K562 (cell line): ENCODE results near the gene TARM1. TPM values are rescaled to one million over a fixed set of nuclear protein-coding genes. Genes with fewer than 3 reads are reported as not detected.

Source experiments
- FIP1L1 ChIP-seq: fragments of 200-400 bp; formaldehyde crosslinking; IDR thresholded peaks from 2 replicates; pipeline ENCODE4 v1.6.1; 2018; ENCODE audit warnings: mild to moderate bottlenecking, low read depth, low read length; ENCODE audit not compliant: poor library complexity, severe bottlenecking
- HDGF ChIP-seq: fragments of 450-650 bp; IDR thresholded peaks from 2 replicates; pipeline ENCODE4 v1.6.1; 2016
- HNRNPL ChIP-seq: fragments of 200-400 bp; formaldehyde crosslinking; IDR thresholded peaks from 2 replicates; pipeline ENCODE4 v1.6.1; 2017; ENCODE audit warnings: low read depth, mild to moderate bottlenecking, low read length
- JUN ChIP-seq, 2 experiments: sonication (generic) in 1 of 2; formaldehyde crosslinking in 1 of 2; IDR thresholded peaks; 2 replicates each; pipeline versions ENCODE4 v1.6.1 to v1.8.0; 2012 to 2022; ENCODE audit warnings: borderline replicate concordance in 2 of 2, mild to moderate bottlenecking in 2 of 2, improper control_type of control experiment in 1 of 2, low read depth in 1 of 2, low read length in 1 of 2, missing genetic modification reagents in 1 of 2
- MBD2 ChIP-seq: sonication (generic); IDR thresholded peaks from 2 replicates; pipeline ENCODE4 v1.6.1; 2016; ENCODE audit warnings: low read depth, borderline replicate concordance
- MCM3 ChIP-seq: fragments of 450-650 bp; IDR thresholded peaks from 2 replicates; pipeline ENCODE4 v1.6.1; 2016
- MYBL2 ChIP-seq, 2 experiments: fragments of 450-650 bp in 1 of 2; sonication (generic) in 1 of 2; formaldehyde crosslinking in 1 of 2; IDR thresholded peaks; 2 replicates each; pipeline versions ENCODE4 v1.6.1 to v1.8.1; 2017 to 2022; ENCODE audit warnings: borderline replicate concordance in 1 of 2, inconsistent platforms in 1 of 2, low read depth in 1 of 2, mild to moderate bottlenecking in 1 of 2, missing genetic modification reagents in 1 of 2, moderate library complexity in 1 of 2
- NONO ChIP-seq, 2 experiments: fragments of 200-400 bp in 1 of 2; fragments of 450-650 bp in 1 of 2; formaldehyde crosslinking in 1 of 2; IDR thresholded peaks; 2 replicates each; pipeline ENCODE4 v1.6.1; 2017; ENCODE audit warnings: low read depth in 2 of 2, mild to moderate bottlenecking in 2 of 2, moderate library complexity in 2 of 2, low read length in 1 of 2
- PHTF2 ChIP-seq: fragments of 250-450 bp; sonication (Bioruptor Pico); IDR thresholded peaks from 2 replicates; pipeline ENCODE4 v1.5.0; 2021; ENCODE audit warnings: mild to moderate bottlenecking
- PYGO2 ChIP-seq: fragments of 450-650 bp; IDR thresholded peaks from 2 replicates; pipeline ENCODE4 v1.6.1; 2016; ENCODE audit warnings: mild to moderate bottlenecking, missing genetic modification characterization, moderate library complexity, missing compliant biosample characterization
- SAFB2 ChIP-seq: fragments of 200-400 bp; formaldehyde crosslinking; IDR thresholded peaks from 2 replicates; pipeline ENCODE4 v1.6.1; 2018; ENCODE audit warnings: borderline replicate concordance, low read length, low read depth, moderate library complexity; ENCODE audit not compliant: severe bottlenecking
- TEAD4 ChIP-seq, 2 experiments: sonication (generic) in 1 of 2; formaldehyde crosslinking in 1 of 2; IDR thresholded peaks; 2 replicates each; pipeline versions ENCODE4 v1.6.1 to v1.8.0; 2012 to 2022; ENCODE audit warnings: borderline replicate concordance in 1 of 2, inconsistent platforms in 1 of 2, low read length in 1 of 2, mild to moderate bottlenecking in 1 of 2, missing genetic modification reagents in 1 of 2
- ZNF354B ChIP-seq: fragments of 250-450 bp; sonication (Bioruptor Pico); IDR thresholded peaks from 2 replicates; pipeline ENCODE4 v1.4.0; 2020
- ZNF41 ChIP-seq: fragments of 250-450 bp; sonication (Bioruptor Pico); conservative IDR thresholded peaks from 2 replicates; pipeline ENCODE4 v1.4.0; 2020; ENCODE audit warnings: mild to moderate bottlenecking
- ZNF561 ChIP-seq: fragments of 450-650 bp; formaldehyde crosslinking; conservative IDR thresholded peaks from 2 replicates; pipeline ENCODE4 v1.4.0; 2020; ENCODE audit warnings: mild to moderate bottlenecking, moderate library complexity
- ZNF707 ChIP-seq: fragments of 250-450 bp; sonication (Bioruptor Pico); conservative IDR thresholded peaks from 2 replicates; pipeline ENCODE4 v1.8.0; 2022; ENCODE audit warnings: inconsistent platforms, mild to moderate bottlenecking, moderate library complexity
- polyA plus RNA-seq, 8 experiments: library from polyadenylated mRNA; depleted of rRNA in 4 of 8; stranded (reverse) in 5 of 8; unstranded in 3 of 8; fragments of >200 nt; fragmentation: Nextera tagmentation in 2 of 8; fragmentation: Illumina TruSeq in 1 of 8; extraction: Ambion mirVana in 2 of 8; extraction: Trizol in 1 of 8; gene quantifications; 2 replicates each; pipeline versions ENCODE4 v1.2.1 to v1.2.3, GENCODE V29; 2011 to 2014; ENCODE audit warnings: inconsistent platforms in 1 of 8, missing spikeins in 1 of 8
- total RNA-seq, 7 experiments: library from RNA; depleted of rRNA in 6 of 7; stranded (reverse); fragments of >200 nt in 6 of 7; fragmentation: Illumina TruSeq in 2 of 7; extraction: Trizol in 2 of 7; gene quantifications; 2 replicates each; pipeline versions ENCODE4 v1.2.1 to v1.2.3, GENCODE V29; 2011 to 2021; ENCODE audit warnings: low replicate concordance in 1 of 7
- TF ChIP-seq, protein P1 (sequence below): fragments of 250-450 bp; sonication (Bioruptor Pico); IDR thresholded peaks from 2 replicates; pipeline ENCODE4 v1.4.0; 2020; ENCODE audit warnings: mild to moderate bottlenecking, moderate library complexity
- TF ChIP-seq, protein P2 (sequence below): fragments of 450-650 bp; conservative IDR thresholded peaks from 2 replicates; pipeline ENCODE4 v1.6.1; 2016; ENCODE audit warnings: missing genetic modification characterization, low read depth, mild to moderate bottlenecking, control low read depth, missing compliant biosample characterization
- TF ChIP-seq, protein P3 (sequence below): sonication (generic); formaldehyde crosslinking; IDR thresholded peaks from 2 replicates; pipeline ENCODE4 v1.8.0; 2022; ENCODE audit warnings: mild to moderate bottlenecking, low read depth, missing genetic modification reagents
- TF ChIP-seq, protein P4 (sequence below): fragments of 450-650 bp; formaldehyde crosslinking; IDR thresholded peaks from 2 replicates; pipeline ENCODE4 v1.4.0; 2022; ENCODE audit warnings: mild to moderate bottlenecking, moderate library complexity

The TARM1 gene
- total and polyA plus RNA-seq, 9 of the 15 experiments (the other 6 are each of a cell fraction or from before 2014, with no cell fraction given): not detected

DNA sequence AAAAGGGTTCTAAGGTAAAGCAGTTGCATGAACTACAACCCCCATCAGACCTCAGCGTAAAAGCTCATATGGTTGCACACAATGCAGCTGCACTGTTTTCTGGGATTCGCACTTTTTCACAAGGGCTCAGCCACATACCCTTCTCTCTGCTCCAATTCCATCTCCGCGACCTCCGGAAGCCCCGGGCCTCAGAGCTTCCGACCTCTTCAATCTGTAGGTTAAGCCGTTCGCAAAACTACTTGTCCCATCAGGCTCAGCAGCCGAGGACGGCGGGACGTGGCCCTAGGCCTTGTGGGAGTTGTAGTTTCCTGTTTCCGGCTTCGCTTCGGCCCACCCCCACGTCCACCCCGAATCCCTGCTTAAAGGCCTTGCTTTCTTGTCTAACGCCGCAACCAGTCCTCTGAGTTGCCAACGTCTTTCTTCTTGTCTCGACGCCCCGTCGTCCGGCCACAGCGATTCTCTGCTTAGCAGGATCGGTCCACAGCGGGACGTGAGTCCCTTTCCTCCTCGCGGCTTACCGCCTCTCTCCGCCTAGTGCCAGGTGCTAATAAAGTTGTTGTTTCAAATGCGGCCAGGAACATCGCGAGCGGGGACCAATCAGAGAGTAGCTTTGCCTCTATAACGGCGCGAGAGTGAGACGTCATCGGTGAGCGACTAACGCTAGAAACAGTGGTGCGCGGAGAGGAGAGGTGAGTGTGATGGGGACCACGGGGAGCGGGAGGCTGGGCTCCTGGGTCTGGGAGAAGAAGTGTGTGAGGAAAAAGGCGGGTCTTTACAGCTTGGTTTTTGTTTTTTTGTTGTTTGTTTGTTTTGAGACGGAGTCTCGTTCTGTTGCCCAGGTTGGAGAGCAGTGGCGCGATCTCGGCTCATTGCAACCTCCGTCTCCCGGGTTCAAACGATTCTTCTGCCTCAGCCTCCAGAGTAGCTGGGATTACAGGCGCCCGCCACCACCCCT is 34.2 kb upstream of the TARM1 start, which contains the start of the genes PRPF31 and TFPT (continued):
- TF ChIP-seq ZNF561: no peak
- TF ChIP-seq, protein P1, sequence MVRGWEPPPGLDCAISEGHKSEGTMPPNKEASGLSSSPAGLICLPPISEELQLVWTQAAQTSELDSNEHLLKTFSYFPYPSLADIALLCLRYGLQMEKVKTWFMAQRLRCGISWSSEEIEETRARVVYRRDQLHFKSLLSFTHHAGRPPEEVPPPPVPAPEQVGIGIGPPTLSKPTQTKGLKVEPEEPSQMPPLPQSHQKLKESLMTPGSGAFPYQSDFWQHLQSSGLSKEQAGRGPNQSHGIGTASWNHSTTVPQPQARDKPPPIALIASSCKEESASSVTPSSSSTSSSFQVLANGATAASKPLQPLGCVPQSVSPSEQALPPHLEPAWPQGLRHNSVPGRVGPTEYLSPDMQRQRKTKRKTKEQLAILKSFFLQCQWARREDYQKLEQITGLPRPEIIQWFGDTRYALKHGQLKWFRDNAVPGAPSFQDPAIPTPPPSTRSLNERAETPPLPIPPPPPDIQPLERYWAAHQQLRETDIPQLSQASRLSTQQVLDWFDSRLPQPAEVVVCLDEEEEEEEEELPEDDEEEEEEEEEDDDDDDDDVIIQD: no peak
- TF ChIP-seq SAFB2: no peak
- no peak for TF ChIP-seq FIP1L1
- peak; percentile 96 for TF ChIP-seq MBD2
- no peak; the same call in 1 of the 2 replicates for TF ChIP-seq MYBL2 (IDR thresholded peaks at IDR 0.05; ENCODE audit: low read depth)
- no peak for TF ChIP-seq MYBL2 (CRISPR knock-in tag; IDR thresholded peaks at IDR 0.05; ENCODE audit: borderline replicate concordance)
- TF ChIP-seq PHTF2: no peak
- TF ChIP-seq, protein P2, sequence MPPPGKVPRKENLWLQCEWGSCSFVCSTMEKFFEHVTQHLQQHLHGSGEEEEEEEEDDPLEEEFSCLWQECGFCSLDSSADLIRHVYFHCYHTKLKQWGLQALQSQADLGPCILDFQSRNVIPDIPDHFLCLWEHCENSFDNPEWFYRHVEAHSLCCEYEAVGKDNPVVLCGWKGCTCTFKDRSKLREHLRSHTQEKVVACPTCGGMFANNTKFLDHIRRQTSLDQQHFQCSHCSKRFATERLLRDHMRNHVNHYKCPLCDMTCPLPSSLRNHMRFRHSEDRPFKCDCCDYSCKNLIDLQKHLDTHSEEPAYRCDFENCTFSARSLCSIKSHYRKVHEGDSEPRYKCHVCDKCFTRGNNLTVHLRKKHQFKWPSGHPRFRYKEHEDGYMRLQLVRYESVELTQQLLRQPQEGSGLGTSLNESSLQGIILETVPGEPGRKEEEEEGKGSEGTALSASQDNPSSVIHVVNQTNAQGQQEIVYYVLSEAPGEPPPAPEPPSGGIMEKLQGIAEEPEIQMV: peak; percentile 61; the same call in 1 of the 2 replicates
- peak; percentile 51; the same call in 1 of the 2 replicates for TF ChIP-seq JUN (IDR thresholded peaks at IDR 0.05; ENCODE audit: borderline replicate concordance, low read depth, low read length)
- no peak for TF ChIP-seq JUN (CRISPR knock-in tag; IDR thresholded peaks at IDR 0.05; ENCODE audit: borderline replicate concordance)
- TF ChIP-seq ZNF707 (CRISPR knock-in tag): no peak
- no peak for TF ChIP-seq ZNF354B (CRISPR knock-in tag)
- TF ChIP-seq NONO (IDR thresholded peaks at IDR 0.05; ENCODE audit: low read depth in 2 of 2, low read length in 1 of 2): peak in 1 of 2 experiments; percentile 54; a peak in 1 of 4 replicates
- TF ChIP-seq TEAD4 (IDR thresholded peaks at IDR 0.05; ENCODE audit: low read length): no peak
- TF ChIP-seq TEAD4 (CRISPR knock-in tag; IDR thresholded peaks at IDR 0.05; ENCODE audit: borderline replicate concordance): no peak
- TF ChIP-seq HNRNPL: no peak
- no peak for TF ChIP-seq MCM3
- TF ChIP-seq ZNF41 (CRISPR knock-in tag): no peak
- TF ChIP-seq HDGF: no peak
- TF ChIP-seq PYGO2 (tag): 0 out of 2 replicates have a peak, but pooled peaks have one; percentile 17
- TF ChIP-seq, protein P3, sequence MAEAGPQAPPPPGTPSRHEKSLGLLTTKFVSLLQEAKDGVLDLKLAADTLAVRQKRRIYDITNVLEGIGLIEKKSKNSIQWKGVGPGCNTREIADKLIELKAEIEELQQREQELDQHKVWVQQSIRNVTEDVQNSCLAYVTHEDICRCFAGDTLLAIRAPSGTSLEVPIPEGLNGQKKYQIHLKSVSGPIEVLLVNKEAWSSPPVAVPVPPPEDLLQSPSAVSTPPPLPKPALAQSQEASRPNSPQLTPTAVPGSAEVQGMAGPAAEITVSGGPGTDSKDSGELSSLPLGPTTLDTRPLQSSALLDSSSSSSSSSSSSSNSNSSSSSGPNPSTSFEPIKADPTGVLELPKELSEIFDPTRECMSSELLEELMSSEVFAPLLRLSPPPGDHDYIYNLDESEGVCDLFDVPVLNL: no peak
- TF ChIP-seq, protein P4, sequence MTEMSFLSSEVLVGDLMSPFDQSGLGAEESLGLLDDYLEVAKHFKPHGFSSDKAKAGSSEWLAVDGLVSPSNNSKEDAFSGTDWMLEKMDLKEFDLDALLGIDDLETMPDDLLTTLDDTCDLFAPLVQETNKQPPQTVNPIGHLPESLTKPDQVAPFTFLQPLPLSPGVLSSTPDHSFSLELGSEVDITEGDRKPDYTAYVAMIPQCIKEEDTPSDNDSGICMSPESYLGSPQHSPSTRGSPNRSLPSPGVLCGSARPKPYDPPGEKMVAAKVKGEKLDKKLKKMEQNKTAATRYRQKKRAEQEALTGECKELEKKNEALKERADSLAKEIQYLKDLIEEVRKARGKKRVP (CRISPR knock-in tag): peak; percentile 38; the same call in 1 of the 2 replicates
